ENCODE results near the gene SLC39A2.

DNA sequence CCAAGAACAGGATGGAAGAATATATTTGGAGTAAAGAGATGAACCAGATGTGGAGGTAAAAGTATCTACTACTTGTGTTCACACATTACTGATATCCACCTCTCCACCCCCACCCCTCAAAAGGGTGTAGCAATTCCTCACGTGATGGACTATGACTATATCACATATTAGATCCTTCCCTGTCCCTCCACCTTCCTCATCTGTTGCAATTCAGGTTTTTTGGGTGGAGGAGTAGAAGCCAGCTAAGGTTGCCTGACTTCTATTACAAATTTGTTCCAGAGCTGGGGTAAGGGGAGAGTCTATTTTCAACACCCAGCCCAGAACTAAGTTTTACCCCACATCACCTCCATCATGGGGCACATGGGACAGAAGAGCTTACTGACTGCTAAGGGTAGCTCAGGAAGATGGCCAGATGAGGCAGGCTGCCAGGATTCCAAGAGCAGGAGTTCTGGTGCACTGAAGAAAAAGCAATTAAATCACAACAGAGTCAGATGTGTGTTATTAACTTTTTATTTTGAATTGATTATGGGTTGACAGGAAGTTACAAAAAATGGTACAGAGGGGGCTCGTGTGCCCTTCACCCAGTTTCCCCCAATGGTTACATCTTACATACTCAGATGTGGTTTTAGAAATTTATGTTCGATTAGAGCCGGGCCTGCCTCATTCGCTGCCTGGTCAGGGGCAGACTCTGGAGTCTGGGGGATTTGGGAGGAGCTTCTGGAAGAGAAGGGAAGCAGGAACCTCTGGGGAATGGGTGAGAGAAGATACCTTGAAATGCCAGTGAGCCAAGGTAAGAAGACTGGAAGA is 33.4 kb downstream of the SLC39A2 start:
- TF ChIP-seq CTCF (IDR thresholded peaks at IDR 0.05; ENCODE audit: extremely low read depth in 1 of 2, insufficient read depth in 1 of 2, low read depth in 1 of 2, low read length in 2 of 2) (no peak), POLR2A (IDR thresholded peaks at IDR 0.05; ENCODE audit: low read depth, low read length) (no peak), EZH2 (IDR thresholded peaks at IDR 0.05; ENCODE audit: borderline replicate concordance, low read depth, low read length, severe bottlenecking) (no peak)
